Gastrocnemius medialis (tissue), 4 donors: Measurements from ENCODE around the gene PIP4K2B. TPM values are rescaled to one million over a fixed set of nuclear protein-coding genes. Genes with fewer than 3 reads are reported as not detected.

Source experiments
- ATAC-seq, 2 donors: fragments of 150-250 bp; one replicate each; pipeline ENCODE4 v1.9.1; 2016
- DNase-seq, 2 donors: peaks; one replicate each; pipeline ENCODE4 v3.0.0-alpha.2; 2019
- H3K27ac ChIP-seq, 4 donors: fragments of 200-600 bp; sonication (generic); 1 replicate in 1 of 4; 2 replicates in 3 of 4; pipeline ENCODE4 v1.5.1; 2016 to 2018; ENCODE audit warnings: mild to moderate bottlenecking in 2 of 4, moderate library complexity in 1 of 4
- H3K27me3 ChIP-seq, 3 donors: fragments of 200-600 bp; sonication (generic) in 2 of 3; 1 replicate in 1 of 3; 2 replicates in 2 of 3; pipeline versions ENCODE4 v1.5.1 to v1.6.0; 2016 to 2019; ENCODE audit warnings: mild to moderate bottlenecking in 1 of 3, moderate library complexity in 1 of 3
- H3K36me3 ChIP-seq, 2 donors: fragments of 200-600 bp; sonication (generic) in 1 of 2; one replicate each; pipeline ENCODE4 v1.5.1; 2017 to 2018
- H3K4me1 ChIP-seq, 2 donors: fragments of 200-600 bp; sonication (generic) in 1 of 2; one replicate each; pipeline ENCODE4 v1.5.1; 2016 to 2017; ENCODE audit warnings: mild to moderate bottlenecking in 2 of 2
- H3K4me3 ChIP-seq, 4 donors: fragments of 200-600 bp; sonication (generic) in 3 of 4; 1 replicate in 1 of 4; 2 replicates in 3 of 4; pipeline ENCODE4 v1.5.1; 2016 to 2019; ENCODE audit warnings: mild to moderate bottlenecking in 2 of 4
- H3K9me3 ChIP-seq, 3 donors: fragments of 200-600 bp; sonication (generic) in 2 of 3; 1 replicate in 1 of 3; 2 replicates in 2 of 3; pipeline ENCODE4 v1.5.1; 2016 to 2019
- CTCF ChIP-seq, 5 experiments: fragments of 450-650 bp in 3 of 5; fragments of 200-600 bp in 2 of 5; sonication (generic) in 2 of 5; IDR thresholded peaks in 4 of 5; conservative IDR thresholded peaks in 1 of 5; 1 replicate in 4 of 5; 2 replicates in 1 of 5; pipeline ENCODE4 v1.5.1; 2016 to 2019; ENCODE audit warnings: antibody characterized with exemption in 5 of 5, mild to moderate bottlenecking in 3 of 5, moderate library complexity in 3 of 5
- POLR2A ChIP-seq, 2 donors: fragments of 450-650 bp; IDR thresholded peaks; one replicate each; pipeline ENCODE4 v1.6.1; 2017; ENCODE audit warnings: antibody characterized with exemption in 2 of 2, mild to moderate bottlenecking in 2 of 2, moderate library complexity in 2 of 2
- in situ Hi-C, 4 donors: fragments of 200-750 bp; cut with MboI; loops; one replicate each; pipeline versions ENCODE4 v1.15.0 to v1.8.0; 2017; ENCODE audit warnings: low sequenced_read_pairs in 4 of 4
- intact Hi-C: fragments of 100-400 bp; cut with DNase I; formaldehyde crosslinking; loops from one replicate; pipeline ENCODE4 v1.15.1; 2023; ENCODE audit warnings: low total_unique reads
- total RNA-seq, 4 donors: library from RNA; depleted of rRNA; stranded (reverse); fragments of >200 nt; gene quantifications; one replicate each; pipeline versions ENCODE4 v1.1.0 to v1.2.3, GENCODE V29; 2016

The PIP4K2B gene
- total RNA-seq, 4 donors from 2014 or later = 57.2 to 97.0 (median 76.8) TPM

DNA sequence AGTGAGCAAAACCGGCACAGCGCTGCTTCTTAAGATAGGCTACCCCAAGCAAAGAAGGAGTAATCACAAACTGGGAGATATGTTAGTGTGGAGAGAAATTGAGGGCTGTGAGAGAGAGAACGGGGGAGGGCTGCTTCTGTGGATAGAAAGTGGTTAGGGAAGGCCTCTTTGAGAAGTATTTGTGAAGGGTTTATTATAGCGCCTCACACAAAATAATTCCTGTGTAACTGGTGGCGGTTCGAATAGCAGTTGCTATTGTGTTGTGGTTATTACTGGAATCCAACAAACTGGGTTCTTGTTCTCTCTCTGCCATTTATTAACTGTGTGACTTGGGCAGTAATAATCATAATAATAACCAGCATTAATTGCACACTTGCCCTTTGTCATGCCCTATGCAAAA is 78.4 kb downstream of the PIP4K2B start:
- ATAC-seq = no peak
- in situ Hi-C loops = no loop called here

GRCh38 chr17:38719943-38720641 is 79.3 kb downstream of the PIP4K2B start:
- intact Hi-C loops = no loop called here
- ATAC-seq (no peak), DNase-seq (no peak)
- H3K36me3 ChIP-seq = peaks cover 0 to 83% of the 10 kb centered on the region in 2 donors
- no peaks in the 10 kb centered on the region for H3K9me3 ChIP-seq
- no peak overlapping the region for H3K27ac ChIP-seq
- H3K4me1 ChIP-seq = no peaks in the 10 kb centered on the region
- TF ChIP-seq POLR2A (IDR thresholded peaks at IDR 0.05) (no peak), CTCF (IDR thresholded peaks at IDR 0.05 in 4 of 5, conservative IDR thresholded peaks at IDR 0.05 in 1 of 5) (no peak)
- no peaks in the 10 kb centered on the region for H3K27me3 ChIP-seq
- in situ Hi-C loops = no loop called here
- H3K4me3 ChIP-seq = no peak overlapping the region

More for the DNA sequence above, 78.4 kb downstream of the PIP4K2B start:
- H3K4me3 ChIP-seq = no peak overlapping the region
- intact Hi-C loops = no loop called here
- no peak for DNase-seq
- H3K27me3 ChIP-seq = no peaks in the 10 kb centered on the region
- H3K36me3 ChIP-seq = peaks cover 0 to 78% of the 10 kb centered on the region in 2 donors
- no peak overlapping the region for H3K27ac ChIP-seq
- TF ChIP-seq CTCF (IDR thresholded peaks at IDR 0.05 in 4 of 5, conservative IDR thresholded peaks at IDR 0.05 in 1 of 5) (no peak), POLR2A (IDR thresholded peaks at IDR 0.05) (no peak)
- no peaks in the 10 kb centered on the region for H3K9me3 ChIP-seq
- H3K4me1 ChIP-seq = no peaks in the 10 kb centered on the region

GRCh38 chr17:38719289-38719942 is 79.9 kb downstream of the PIP4K2B start:
- in situ Hi-C loops = no loop called here
- Histone ChIP-seq H3K27me3 (no peaks in the 10 kb centered on the region), H3K27ac (peak overlapping the region in 2 of 4 donors; percentile 22 to 25), H3K4me3 (no peak overlapping the region), H3K4me1 (no peaks in the 10 kb centered on the region), H3K36me3 (peaks cover 0 to 81% of the 10 kb centered on the region in 2 donors), H3K9me3 (no peaks in the 10 kb centered on the region)
- TF ChIP-seq POLR2A (IDR thresholded peaks at IDR 0.05) = no peak
- no peak for TF ChIP-seq CTCF (IDR thresholded peaks at IDR 0.05 in 4 of 5, conservative IDR thresholded peaks at IDR 0.05 in 1 of 5)
- DNase-seq (no peak), ATAC-seq (no peak)
- intact Hi-C loops = no loop called here

GRCh38 chr17:38717139-38717745 is 82.1 kb downstream of the PIP4K2B start:
- no peaks in the 10 kb centered on the region for H3K27me3 ChIP-seq
- H3K4me3 ChIP-seq = no peak overlapping the region
- intact Hi-C loops (no loop called here), in situ Hi-C loops (no loop called here)
- no peak for TF ChIP-seq POLR2A (IDR thresholded peaks at IDR 0.05)
- H3K4me1 ChIP-seq = peaks cover 8 to 11% of the 10 kb centered on the region in 2 donors
- no peaks in the 10 kb centered on the region for H3K9me3 ChIP-seq
- peaks cover 0 to 94% of the 10 kb centered on the region in 2 donors for H3K36me3 ChIP-seq
- no peak for ATAC-seq
- no peak for DNase-seq
- H3K27ac ChIP-seq = no peak overlapping the region

GRCh38 chr17:38716368-38717005 is 82.9 kb downstream of the PIP4K2B start:
- DNase-seq = no peak
- Histone ChIP-seq H3K4me1 (peaks cover 15 to 18% of the 10 kb centered on the region in 2 donors), H3K27me3 (no peaks in the 10 kb centered on the region), H3K27ac (no peak overlapping the region), H3K4me3 (no peak overlapping the region), H3K36me3 (peaks cover 0 to 95% of the 10 kb centered on the region in 2 donors), H3K9me3 (no peaks in the 10 kb centered on the region)
- TF ChIP-seq POLR2A (IDR thresholded peaks at IDR 0.05) = no peak
- TF ChIP-seq CTCF (IDR thresholded peaks at IDR 0.05 in 4 of 5, conservative IDR thresholded peaks at IDR 0.05 in 1 of 5) = no peak
- in situ Hi-C loops = no loop called here
- no peak for ATAC-seq
- intact Hi-C loops = no loop called here
